Loucy (cell line): ENCODE measurements around the gene GAGE12J.
"Not testable (repeated sequence)": the region's sequence is repeated elsewhere in the genome, so short reads cannot be mapped to it uniquely, and the experiment has no call there.

Source experiments
- H2AFZ ChIP-seq: fragments of 200-600 bp; sonication (generic); 2 replicates; pipeline ENCODE4 v1.6.0; 2016; ENCODE audit warnings: antibody characterized with exemption, mild to moderate bottlenecking, low read length, moderate library complexity
- H3F3A ChIP-seq: fragments of 200-600 bp; 2 replicates; pipeline ENCODE4 v1.6.0; 2016; ENCODE audit warnings: antibody characterized with exemption, low read depth, mild to moderate bottlenecking
- H3K27me3 ChIP-seq: fragments of 200-600 bp; sonication (generic); 2 replicates; pipeline ENCODE4 v1.6.1; 2014; ENCODE audit warnings: low read length, mild to moderate bottlenecking; ENCODE audit not compliant: insufficient read depth, poor library complexity, severe bottlenecking
- H3K36me3 ChIP-seq: fragments of 200-600 bp; sonication (generic); 2 replicates; pipeline ENCODE4 v1.6.1; 2016; ENCODE audit warnings: low read length; ENCODE audit not compliant: insufficient read depth
- H3K4me1 ChIP-seq: fragments of 200-600 bp; sonication (generic); 2 replicates; pipeline ENCODE4 v1.5.1; 2014; ENCODE audit warnings: low read length, mild to moderate bottlenecking; ENCODE audit not compliant: insufficient read depth, poor library complexity, severe bottlenecking
- H3K4me2 ChIP-seq: fragments of 200-600 bp; sonication (generic); 2 replicates; pipeline ENCODE4 v1.6.0; 2014; ENCODE audit warnings: antibody characterized with exemption, low read length, low read depth, mild to moderate bottlenecking; ENCODE audit not compliant: poor library complexity, severe bottlenecking
- H3K4me3 ChIP-seq: fragments of 200-600 bp; sonication (generic); 2 replicates; pipeline ENCODE4 v1.5.1; 2014; ENCODE audit warnings: low read length, mild to moderate bottlenecking, mixed read lengths; ENCODE audit not compliant: poor library complexity, severe bottlenecking
- H3K79me2 ChIP-seq: fragments of 200-600 bp; sonication (generic); 2 replicates; pipeline ENCODE4 v1.6.1; 2014; ENCODE audit warnings: low read length; ENCODE audit not compliant: insufficient read depth
- H3K9ac ChIP-seq: fragments of 200-600 bp; sonication (generic); 2 replicates; pipeline ENCODE4 v1.6.0; 2014; ENCODE audit warnings: mild to moderate bottlenecking, low read depth, low read length, moderate library complexity; ENCODE audit not compliant: poor library complexity, severe bottlenecking
- H3K9me2 ChIP-seq: fragments of 200-600 bp; sonication (generic); replicated peaks from 2 replicates; pipeline ENCODE4 v1.6.1; 2016; ENCODE audit warnings: low read depth, low read length, mixed read lengths
- H3K9me3 ChIP-seq: fragments of 200-600 bp; sonication (generic); 2 replicates; pipeline ENCODE4 v1.6.1; 2014; ENCODE audit warnings: mild to moderate bottlenecking, antibody characterized with exemption, low read length, low read depth; ENCODE audit not compliant: insufficient read depth
- H4K20me1 ChIP-seq: fragments of 200-600 bp; sonication (generic); 2 replicates; pipeline ENCODE4 v1.6.0; 2014; ENCODE audit warnings: antibody characterized with exemption, low read length, mild to moderate bottlenecking; ENCODE audit not compliant: insufficient read depth, poor library complexity, severe bottlenecking

GAGE12J gene

DNA sequence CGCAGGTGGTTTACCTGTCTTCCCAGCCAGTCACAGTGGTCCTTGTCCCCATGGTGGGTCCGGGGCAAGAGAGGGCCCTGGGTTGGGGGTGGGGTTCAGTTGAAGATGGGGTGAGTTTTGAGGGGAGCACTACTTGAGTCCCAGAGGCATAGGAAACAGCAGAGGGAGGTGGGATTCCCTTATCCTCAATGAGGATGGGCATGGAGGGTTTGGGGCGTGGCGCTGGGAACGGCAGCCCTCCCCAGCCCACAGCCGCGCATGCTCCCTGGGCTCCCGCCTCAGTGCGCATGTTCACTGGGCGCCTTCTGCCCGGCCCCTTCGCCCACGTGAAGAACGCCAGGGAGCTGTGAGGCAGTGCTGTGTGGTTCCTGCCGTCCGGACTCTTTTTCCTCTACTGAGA, 9.4 kb downstream of the GAGE12J start, which contains the start of gene GAGE13:
GAGE13 (plus strand) TSS at position 301 of the 400 bp plus-strand sequence. CDS start 1,156 bp downstream, outside the sequence.
- not testable (repeated sequence) for H2AFZ ChIP-seq, H3K9me2 ChIP-seq, H3K9me3 ChIP-seq, H3F3A ChIP-seq, H3K4me3 ChIP-seq, H3K9ac ChIP-seq, H3K4me2 ChIP-seq, H3K4me1 ChIP-seq, H3K79me2 ChIP-seq, H3K27me3 ChIP-seq, H4K20me1 ChIP-seq, H3K36me3 ChIP-seq

DNA sequence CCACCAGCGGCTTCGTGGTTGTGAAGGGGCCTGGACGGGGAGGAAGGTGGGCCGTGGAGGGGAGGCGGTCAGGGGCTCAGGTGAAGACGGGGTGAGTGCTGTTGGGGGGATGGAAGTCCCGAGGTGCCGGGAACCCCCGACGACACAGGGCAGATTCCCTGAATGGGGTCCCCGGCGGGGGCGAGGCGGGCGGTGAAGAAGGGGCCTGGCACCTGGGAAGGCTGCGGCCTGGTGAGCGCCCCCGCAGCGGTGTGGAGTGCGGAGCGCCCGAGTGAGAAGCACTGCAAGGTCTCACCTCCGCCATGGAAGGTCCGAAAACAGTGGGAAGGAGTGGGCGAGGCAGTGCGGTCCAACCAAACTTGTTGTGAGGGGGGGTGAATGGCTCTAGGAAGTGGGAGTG, 10.0 kb downstream of the GAGE12J start:
- not testable (repeated sequence) for H3K9ac ChIP-seq, H3K4me2 ChIP-seq, H3K9me3 ChIP-seq, H3K79me2 ChIP-seq, H2AFZ ChIP-seq, H3F3A ChIP-seq, H3K4me1 ChIP-seq, H3K36me3 ChIP-seq, H3K27me3 ChIP-seq, H4K20me1 ChIP-seq, H3K4me3 ChIP-seq, H3K9me2 ChIP-seq

DNA sequence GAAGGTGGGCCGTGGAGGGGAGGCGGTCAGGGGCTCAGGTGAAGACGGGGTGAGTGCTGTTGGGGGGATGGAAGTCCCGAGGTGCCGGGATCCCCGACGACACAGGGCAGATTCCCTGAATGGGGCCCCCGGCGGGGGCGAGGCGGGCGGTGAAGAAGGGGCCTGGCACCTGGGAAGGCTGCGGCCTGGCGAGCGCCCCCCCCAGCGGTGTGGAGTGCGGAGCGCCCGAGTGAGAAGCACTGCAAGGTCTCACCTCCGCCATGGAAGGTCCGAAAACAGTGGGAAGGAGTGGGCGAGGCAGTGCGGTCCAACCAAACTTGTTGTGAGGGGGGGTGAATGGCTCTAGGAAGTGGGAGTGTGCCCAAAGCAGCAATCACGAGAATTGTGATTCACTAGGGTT, 19.6 kb downstream of the GAGE12J start:
- H4K20me1 ChIP-seq, H3K36me3 ChIP-seq, H3K9me2 ChIP-seq, H3K9ac ChIP-seq, H3K4me2 ChIP-seq, H2AFZ ChIP-seq, H3K4me1 ChIP-seq, H3K27me3 ChIP-seq, H3F3A ChIP-seq, H3K79me2 ChIP-seq, H3K9me3 ChIP-seq, H3K4me3 ChIP-seq: not testable (repeated sequence)

DNA sequence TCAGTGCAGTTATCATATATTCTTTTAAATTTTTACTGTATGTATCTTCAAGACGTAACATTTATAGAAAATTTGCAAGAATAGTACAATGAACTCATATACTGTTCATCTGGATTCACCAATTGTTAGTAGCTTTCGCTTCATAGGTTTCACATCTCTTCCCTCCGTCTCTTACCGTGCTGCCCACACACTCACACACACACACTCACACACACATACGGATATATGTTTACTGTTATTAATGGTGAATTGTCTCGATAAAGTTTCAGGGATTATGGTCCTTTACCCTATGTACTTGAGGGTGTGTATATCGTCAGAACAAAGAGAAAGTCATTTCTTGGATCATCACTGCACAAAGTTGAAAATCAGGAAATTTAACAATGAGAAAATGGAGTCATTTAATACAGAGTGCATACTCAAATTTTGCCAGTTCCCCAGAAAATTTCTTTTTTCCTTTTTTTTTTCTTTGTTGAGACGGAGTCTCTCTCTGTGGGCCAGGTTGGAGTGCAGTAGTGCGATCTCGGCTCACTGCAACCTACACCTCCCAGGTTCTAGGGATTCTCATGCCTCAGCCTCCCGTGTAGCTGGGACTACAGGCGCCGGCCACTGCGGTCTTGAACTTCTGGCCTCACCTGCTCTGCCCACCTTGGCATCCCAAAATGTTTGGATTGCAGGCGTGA, 22.8 kb downstream of the GAGE12J start:
- not testable (repeated sequence) for H3K4me1 ChIP-seq, H3K79me2 ChIP-seq, H3K9me2 ChIP-seq, H3K9me3 ChIP-seq, H3F3A ChIP-seq, H2AFZ ChIP-seq, H3K4me2 ChIP-seq, H3K4me3 ChIP-seq, H3K27me3 ChIP-seq, H4K20me1 ChIP-seq, H3K36me3 ChIP-seq, H3K9ac ChIP-seq

DNA sequence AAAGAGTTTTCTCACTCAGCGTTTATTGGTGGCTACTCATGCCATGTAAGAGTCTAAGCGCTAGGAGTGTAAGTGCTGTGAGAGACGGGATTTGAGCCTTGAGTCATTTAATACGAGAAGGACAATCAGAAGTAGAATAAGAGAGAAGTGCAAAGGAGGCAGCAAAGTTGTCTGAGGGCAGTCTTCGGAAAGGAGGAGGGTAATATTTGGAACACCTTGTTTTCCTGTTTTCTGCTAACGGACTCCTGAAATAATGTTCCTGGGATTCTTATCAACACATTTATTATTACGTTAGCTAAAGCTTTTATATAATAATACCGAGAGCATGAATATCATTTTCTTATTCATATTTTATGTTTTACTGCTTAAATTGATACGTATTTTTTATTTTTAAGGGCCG, 23.6 kb downstream of the GAGE12J start:
- H3K4me2 ChIP-seq, H3K9me3 ChIP-seq, H3K9me2 ChIP-seq, H3K4me1 ChIP-seq, H3K36me3 ChIP-seq, H3K9ac ChIP-seq, H3K27me3 ChIP-seq, H3F3A ChIP-seq, H2AFZ ChIP-seq, H3K4me3 ChIP-seq, H4K20me1 ChIP-seq, H3K79me2 ChIP-seq: not testable (repeated sequence)

DNA sequence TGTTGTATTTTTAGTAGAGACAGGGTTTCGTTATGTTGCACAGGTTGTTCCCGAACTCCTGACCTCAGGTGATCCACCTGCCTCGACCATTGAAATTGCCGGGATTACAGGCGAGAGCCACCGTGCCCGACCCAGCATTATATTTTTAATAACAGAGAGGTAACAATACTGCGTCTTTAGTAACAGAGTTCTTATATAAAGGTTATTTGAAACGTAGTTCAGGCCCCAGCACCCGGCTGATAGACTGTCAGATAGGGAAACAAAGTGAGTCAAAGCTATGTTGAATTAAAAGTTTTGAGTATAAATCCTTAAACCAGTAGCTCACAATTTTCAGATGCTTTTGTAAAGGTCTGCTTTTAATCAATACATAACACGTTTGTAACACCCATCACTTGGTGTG, 24.3 kb downstream of the GAGE12J start:
- H3K4me1 ChIP-seq, H3K36me3 ChIP-seq, H4K20me1 ChIP-seq, H3K4me3 ChIP-seq, H3K4me2 ChIP-seq, H3F3A ChIP-seq, H3K27me3 ChIP-seq, H3K9me3 ChIP-seq, H3K9ac ChIP-seq, H2AFZ ChIP-seq, H3K9me2 ChIP-seq, H3K79me2 ChIP-seq: not testable (repeated sequence)
